Measurements from ENCODE around the gene TAPT1.

The TAPT1 gene

DNA sequence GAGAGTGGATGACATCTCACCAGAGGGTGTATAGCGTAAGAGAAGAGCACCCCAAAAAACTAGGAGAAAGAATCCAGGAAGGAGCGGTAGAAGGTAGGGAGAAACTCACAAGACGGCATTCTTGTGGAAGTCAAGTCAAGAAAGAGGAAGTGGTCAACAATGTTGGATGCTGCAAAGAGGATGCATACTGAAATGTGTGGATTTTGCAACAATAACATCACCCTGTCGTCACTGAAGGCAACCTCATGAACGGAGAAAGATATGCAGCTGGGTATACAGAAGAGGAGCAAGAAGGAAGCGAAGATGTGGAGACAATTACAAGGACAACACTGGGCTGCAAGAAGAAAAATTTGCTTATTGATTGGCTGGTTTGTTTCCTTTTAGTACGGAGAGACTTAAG, 11.4 kb upstream of the TAPT1 start:
- H3K36me3 ChIP-seq (ENCODE audit: insufficient read depth, low read length): no peaks in the 10 kb centered on the region
- no peak overlapping the region for H3K4me3 ChIP-seq (ENCODE audit: low read length, poor library complexity, severe bottlenecking)
- TF ChIP-seq EZH2phosphoT487 (IDR thresholded peaks at IDR 0.05; ENCODE audit: borderline replicate concordance): no peak
- TF ChIP-seq, protein P1, sequence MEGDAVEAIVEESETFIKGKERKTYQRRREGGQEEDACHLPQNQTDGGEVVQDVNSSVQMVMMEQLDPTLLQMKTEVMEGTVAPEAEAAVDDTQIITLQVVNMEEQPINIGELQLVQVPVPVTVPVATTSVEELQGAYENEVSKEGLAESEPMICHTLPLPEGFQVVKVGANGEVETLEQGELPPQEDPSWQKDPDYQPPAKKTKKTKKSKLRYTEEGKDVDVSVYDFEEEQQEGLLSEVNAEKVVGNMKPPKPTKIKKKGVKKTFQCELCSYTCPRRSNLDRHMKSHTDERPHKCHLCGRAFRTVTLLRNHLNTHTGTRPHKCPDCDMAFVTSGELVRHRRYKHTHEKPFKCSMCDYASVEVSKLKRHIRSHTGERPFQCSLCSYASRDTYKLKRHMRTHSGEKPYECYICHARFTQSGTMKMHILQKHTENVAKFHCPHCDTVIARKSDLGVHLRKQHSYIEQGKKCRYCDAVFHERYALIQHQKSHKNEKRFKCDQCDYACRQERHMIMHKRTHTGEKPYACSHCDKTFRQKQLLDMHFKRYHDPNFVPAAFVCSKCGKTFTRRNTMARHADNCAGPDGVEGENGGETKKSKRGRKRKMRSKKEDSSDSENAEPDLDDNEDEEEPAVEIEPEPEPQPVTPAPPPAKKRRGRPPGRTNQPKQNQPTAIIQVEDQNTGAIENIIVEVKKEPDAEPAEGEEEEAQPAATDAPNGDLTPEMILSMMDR (conservative IDR thresholded peaks at IDR 0.05; ENCODE audit: low read length): no peak
- no peaks in the 10 kb centered on the region for H4K20me1 ChIP-seq (ENCODE audit: insufficient read depth, low read length, poor library complexity, severe bottlenecking)
- no peak overlapping the region for H3K9ac ChIP-seq (ENCODE audit: low read depth, low read length, poor library complexity, severe bottlenecking)
- H3K4me1 ChIP-seq (ENCODE audit: insufficient read depth, low read length, poor library complexity, severe bottlenecking): peaks cover 6% of the 10 kb centered on the region
- no peaks in the 10 kb centered on the region for H3F3A ChIP-seq (ENCODE audit: low read depth)
- H3K9me3 ChIP-seq (ENCODE audit: insufficient read depth, low read depth, low read length): no peaks in the 10 kb centered on the region
- H3K4me2 ChIP-seq (ENCODE audit: low read depth, low read length, poor library complexity, severe bottlenecking): no peak overlapping the region
- no peaks in the 10 kb centered on the region for H3K27me3 ChIP-seq (ENCODE audit: insufficient read depth, low read length, poor library complexity, severe bottlenecking)
- H2AFZ ChIP-seq (ENCODE audit: low read length): no peak overlapping the region
- H3K9me2 ChIP-seq (replicated peaks; ENCODE audit: low read depth, low read length): no peaks in the 10 kb centered on the region
- H3K79me2 ChIP-seq (ENCODE audit: insufficient read depth, low read length): no peaks in the 10 kb centered on the region

DNA sequence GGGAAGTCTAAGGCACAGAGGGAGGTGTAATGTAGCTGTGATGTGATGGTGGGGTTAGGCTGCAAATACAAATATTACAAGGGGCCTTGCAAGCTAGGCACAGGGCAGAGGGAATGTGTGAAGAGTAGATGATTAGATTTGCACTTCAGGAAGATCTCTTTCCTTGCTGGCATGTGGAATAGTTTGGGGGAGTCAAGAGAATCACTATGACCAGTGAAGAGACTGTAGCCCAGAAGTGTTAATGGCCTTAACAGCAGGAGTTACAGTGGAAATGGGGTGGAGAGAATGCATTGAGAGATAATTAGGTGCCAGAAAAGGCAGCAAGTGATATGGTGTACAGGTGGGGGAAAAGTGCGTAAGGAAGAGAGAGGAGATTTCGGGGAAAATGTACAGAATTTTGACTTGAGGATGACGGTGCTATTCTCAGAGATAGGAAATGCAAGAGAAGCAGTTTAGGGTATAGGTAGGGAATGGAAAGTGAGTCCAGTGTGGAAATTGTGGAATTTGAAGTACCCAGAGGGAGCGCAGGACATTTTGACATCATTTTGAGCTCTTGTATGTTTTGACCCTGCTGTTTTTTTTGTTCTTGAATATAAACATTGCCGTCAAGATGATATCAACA, 10.2 kb upstream of the TAPT1 start:
- Histone ChIP-seq H3K9me3 (ENCODE audit: insufficient read depth, low read depth, low read length) (no peaks in the 10 kb centered on the region), H4K20me1 (ENCODE audit: insufficient read depth, low read length, poor library complexity, severe bottlenecking) (no peaks in the 10 kb centered on the region), H3K4me2 (ENCODE audit: low read depth, low read length, poor library complexity, severe bottlenecking) (no peak overlapping the region), H3K9ac (ENCODE audit: low read depth, low read length, poor library complexity, severe bottlenecking) (no peak overlapping the region), H3K4me1 (ENCODE audit: insufficient read depth, low read length, poor library complexity, severe bottlenecking) (peaks cover 18% of the 10 kb centered on the region), H2AFZ (ENCODE audit: low read length) (no peak overlapping the region), H3K9me2 (replicated peaks; ENCODE audit: low read depth, low read length) (no peaks in the 10 kb centered on the region), H3K36me3 (ENCODE audit: insufficient read depth, low read length) (no peaks in the 10 kb centered on the region), H3K79me2 (ENCODE audit: insufficient read depth, low read length) (no peaks in the 10 kb centered on the region), H3K4me3 (ENCODE audit: low read length, poor library complexity, severe bottlenecking) (no peak overlapping the region), H3F3A (ENCODE audit: low read depth) (no peaks in the 10 kb centered on the region), H3K27me3 (ENCODE audit: insufficient read depth, low read length, poor library complexity, severe bottlenecking) (no peaks in the 10 kb centered on the region)
- TF ChIP-seq, protein P1 (conservative IDR thresholded peaks at IDR 0.05; ENCODE audit: low read length): no peak
- TF ChIP-seq EZH2phosphoT487 (IDR thresholded peaks at IDR 0.05; ENCODE audit: borderline replicate concordance): no peak

DNA sequence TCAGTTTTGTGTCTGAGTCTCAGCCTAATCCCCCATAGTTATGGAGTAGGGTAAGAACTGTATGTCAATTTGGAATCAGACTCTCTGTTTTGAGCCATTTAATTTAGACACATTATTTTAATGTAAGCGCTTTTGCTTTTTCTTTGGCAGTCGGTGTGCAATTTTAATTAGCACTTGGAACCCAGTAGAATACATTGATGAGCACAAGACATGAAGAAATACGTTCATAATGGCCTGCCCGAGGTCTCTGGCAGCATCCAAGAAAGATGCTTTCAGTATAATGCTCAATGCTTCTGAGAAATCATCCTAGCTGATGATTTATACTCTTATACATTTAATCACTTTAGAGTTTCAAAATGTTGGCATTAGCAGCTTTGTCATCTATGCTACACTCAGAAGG, 8.9 kb upstream of the TAPT1 start:
- no peaks in the 10 kb centered on the region for H3K9me3 ChIP-seq (ENCODE audit: insufficient read depth, low read depth, low read length)
- no peaks in the 10 kb centered on the region for H4K20me1 ChIP-seq (ENCODE audit: insufficient read depth, low read length, poor library complexity, severe bottlenecking)

More for the DNA sequence above, 8.9 kb upstream of the TAPT1 start:
- no peaks in the 10 kb centered on the region for H3K36me3 ChIP-seq (ENCODE audit: insufficient read depth, low read length)
- no peaks in the 10 kb centered on the region for H3K27me3 ChIP-seq (ENCODE audit: insufficient read depth, low read length, poor library complexity, severe bottlenecking)
- H3K4me1 ChIP-seq (ENCODE audit: insufficient read depth, low read length, poor library complexity, severe bottlenecking): peaks cover 22% of the 10 kb centered on the region
- H3K4me3 ChIP-seq (ENCODE audit: low read length, poor library complexity, severe bottlenecking): no peak overlapping the region
- no peak overlapping the region for H3K9ac ChIP-seq (ENCODE audit: low read depth, low read length, poor library complexity, severe bottlenecking)
- no peaks in the 10 kb centered on the region for H3K79me2 ChIP-seq (ENCODE audit: insufficient read depth, low read length)
- TF ChIP-seq EZH2phosphoT487 (IDR thresholded peaks at IDR 0.05; ENCODE audit: borderline replicate concordance): no peak
- TF ChIP-seq, protein P1 (conservative IDR thresholded peaks at IDR 0.05; ENCODE audit: low read length): no peak
- H3K4me2 ChIP-seq (ENCODE audit: low read depth, low read length, poor library complexity, severe bottlenecking): no peak overlapping the region
- H3K9me2 ChIP-seq (replicated peaks; ENCODE audit: low read depth, low read length): no peaks in the 10 kb centered on the region
- no peaks in the 10 kb centered on the region; the same call in 1 of the 2 replicates for H3F3A ChIP-seq (ENCODE audit: low read depth)
- H2AFZ ChIP-seq (ENCODE audit: low read length): no peak overlapping the region

All from Loucy (cell line).